DMS114 treated with DMSO at 0.1 percent for 48 hours (cell line): Measurements from ENCODE around the gene NPFF.
"Not testable (repeated sequence)": the region's sequence is repeated elsewhere in the genome, so short reads cannot be mapped to it uniquely, and the experiment has no call there.

Experiments used
- DNase-seq: peaks from one replicate; lab custom pipeline; 2025; ENCODE audit not compliant: unreplicated experiment; lab: John Stamatoyannopoulos, UW

Gene NPFF

GRCh38 chr12:53497461-53497860 lies 9.8 kb downstream of the NPFF start:
- no peak for DNase-seq

GRCh38 chr12:53496752-53497032 lies 10.6 kb downstream of the NPFF start:
- no peak for DNase-seq

- no peak for DNase-seq
Observed at GRCh38 chr12:53495903-53496751, 11.2 kb downstream of the NPFF start.

- DNase-seq: no peak
Observed at GRCh38 chr12:53493610-53494391, 13.5 kb downstream of the NPFF start.

GRCh38 chr12:53492830-53493609 lies 14.3 kb downstream of the NPFF start:
- peak; percentile 88 for DNase-seq

- no peak for DNase-seq
Observed at GRCh38 chr12:53492188-53492587, 15.1 kb downstream of the NPFF start.

GRCh38 chr12:53489242-53489864 lies 17.9 kb downstream of the NPFF start:
- DNase-seq: no peak

- DNase-seq: no peak
Observed at GRCh38 chr12:53486736-53487487, 20.4 kb downstream of the NPFF start.

- no peak for DNase-seq
Observed at GRCh38 chr12:53485955-53486735, 21.1 kb downstream of the NPFF start.

GRCh38 chr12:53484686-53485575 lies 22.4 kb downstream of the NPFF start:
- DNase-seq: no peak

- no peak for DNase-seq
Observed at GRCh38 chr12:53483979-53484377, 23.3 kb downstream of the NPFF start.

- no peak for DNase-seq
Observed at GRCh38 chr12:53483225-53483978, 23.9 kb downstream of the NPFF start.

GRCh38 chr12:53482626-53483168 lies 24.6 kb downstream of the NPFF start:
- no peak for DNase-seq

GRCh38 chr12:53481939-53482586 lies 25.2 kb downstream of the NPFF start:
- DNase-seq: peak; percentile 55

GRCh38 chr12:53481458-53481857 lies 25.8 kb downstream of the NPFF start:
- not testable (repeated sequence) for DNase-seq

- DNase-seq: no peak
Observed at GRCh38 chr12:53480491-53481442, 26.5 kb downstream of the NPFF start.
